Memory B cell (primary cell): ENCODE data around the gene BAHCC1.

ENCODE experiments used
- ATAC-seq: fragments of 150-1000 bp; cut with Tn5 transposase; 2 replicates; pipeline ENCODE4 v1.10.0; 2021; ENCODE audit warnings: low read depth, mild to moderate bottlenecking, moderate library complexity
- DNase-seq, 2 donors: peaks; one replicate each; pipeline ENCODE4 v3.0.0; 2022; ENCODE audit warnings: low spot score in 2 of 2
- H3K27ac Mint-ChIP-seq: one replicate; pipeline ENCODE4 v1.8.0; 2022; ENCODE audit warnings: mild to moderate bottlenecking, moderate library complexity, mixed read lengths
- H3K27me3 Mint-ChIP-seq: one replicate; pipeline ENCODE4 v1.8.0; 2022; ENCODE audit warnings: mixed read lengths
- H3K36me3 Mint-ChIP-seq: one replicate; pipeline ENCODE4 v1.8.0; 2022; ENCODE audit warnings: mild to moderate bottlenecking, mixed read lengths
- H3K4me1 Mint-ChIP-seq: one replicate; pipeline ENCODE4 v1.8.0; 2022; ENCODE audit warnings: mixed read lengths
- H3K4me3 Mint-ChIP-seq: one replicate; pipeline ENCODE4 v1.8.0; 2022; ENCODE audit warnings: mild to moderate bottlenecking, moderate library complexity, mixed read lengths
- H3K9me3 Mint-ChIP-seq: one replicate; pipeline ENCODE4 v1.8.0; 2022; ENCODE audit warnings: mixed read lengths

Gene BAHCC1

GRCh38 chr17:81470944-81471817, 75.9 kb downstream of the BAHCC1 start:
- Mint-ChIP-seq H3K9me3 (no peaks in the 10 kb centered on the region), H3K36me3 (no peaks in the 10 kb centered on the region), H3K4me3 (no peak overlapping the region), H3K4me1 (no peaks in the 10 kb centered on the region), H3K27ac (no peak overlapping the region), H3K27me3 (peaks cover 3% of the 10 kb centered on the region)
- ATAC-seq = no peak
- no peak for DNase-seq

GRCh38 chr17:81471818-81472456, 76.7 kb downstream of the BAHCC1 start:
- peaks cover 3% of the 10 kb centered on the region for H3K27me3 Mint-ChIP-seq
- H3K4me3 Mint-ChIP-seq = no peak overlapping the region
- H3K9me3 Mint-ChIP-seq = no peaks in the 10 kb centered on the region
- no peak overlapping the region for H3K27ac Mint-ChIP-seq
- no peak for DNase-seq
- no peak for ATAC-seq
- H3K4me1 Mint-ChIP-seq = no peaks in the 10 kb centered on the region
- H3K36me3 Mint-ChIP-seq = no peaks in the 10 kb centered on the region

- no peaks in the 10 kb centered on the region for H3K9me3 Mint-ChIP-seq
Measured at GRCh38 chr17:81473019-81473418, 77.8 kb downstream of the BAHCC1 start.

GRCh38 chr17:81474958-81475357, 79.7 kb downstream of the BAHCC1 start:
- peaks cover 10% of the 10 kb centered on the region for H3K27me3 Mint-ChIP-seq
- no peaks in the 10 kb centered on the region for H3K36me3 Mint-ChIP-seq
- H3K4me3 Mint-ChIP-seq = no peak overlapping the region
- no peak for DNase-seq
- no peaks in the 10 kb centered on the region for H3K4me1 Mint-ChIP-seq
- H3K27ac Mint-ChIP-seq = no peak overlapping the region
- H3K9me3 Mint-ChIP-seq = no peaks in the 10 kb centered on the region
- no peak for ATAC-seq

More at GRCh38 chr17:81473019-81473418, 77.8 kb downstream of the BAHCC1 start:
- Mint-ChIP-seq H3K36me3 (no peaks in the 10 kb centered on the region), H3K27me3 (peaks cover 5% of the 10 kb centered on the region), H3K4me3 (no peak overlapping the region), H3K4me1 (no peaks in the 10 kb centered on the region), H3K27ac (no peak overlapping the region)
- ATAC-seq (no peak), DNase-seq (no peak)

- peaks cover 17% of the 10 kb centered on the region for H3K27me3 Mint-ChIP-seq
- H3K36me3 Mint-ChIP-seq = no peaks in the 10 kb centered on the region
- no peaks in the 10 kb centered on the region for H3K9me3 Mint-ChIP-seq
- H3K4me1 Mint-ChIP-seq = no peaks in the 10 kb centered on the region
- no peak for ATAC-seq
- no peak overlapping the region for H3K27ac Mint-ChIP-seq
- H3K4me3 Mint-ChIP-seq = no peak overlapping the region
- DNase-seq = no peak
Measured at GRCh38 chr17:81476097-81476496, 80.8 kb downstream of the BAHCC1 start.

- no peaks in the 10 kb centered on the region for H3K9me3 Mint-ChIP-seq
- no peak overlapping the region for H3K27ac Mint-ChIP-seq
Measured at GRCh38 chr17:81476635-81477034, 81.4 kb downstream of the BAHCC1 start.

GRCh38 chr17:81477173-81477572, 81.9 kb downstream of the BAHCC1 start:
- Mint-ChIP-seq H3K4me1 (peaks cover 3% of the 10 kb centered on the region), H3K4me3 (no peak overlapping the region), H3K27ac (no peak overlapping the region), H3K36me3 (no peaks in the 10 kb centered on the region), H3K9me3 (no peaks in the 10 kb centered on the region), H3K27me3 (peaks cover 22% of the 10 kb centered on the region)
- DNase-seq = no peak
- ATAC-seq = no peak

More at GRCh38 chr17:81476635-81477034, 81.4 kb downstream of the BAHCC1 start:
- Mint-ChIP-seq H3K4me1 (peaks cover under 1% of the 10 kb centered on the region), H3K27me3 (peaks cover 17% of the 10 kb centered on the region), H3K36me3 (no peaks in the 10 kb centered on the region), H3K4me3 (no peak overlapping the region)
- ATAC-seq (no peak), DNase-seq (no peak)

GRCh38 chr17:81478119-81478518, 82.9 kb downstream of the BAHCC1 start:
- H3K9me3 Mint-ChIP-seq = no peaks in the 10 kb centered on the region
- no peak overlapping the region for H3K27ac Mint-ChIP-seq
- no peak overlapping the region for H3K4me3 Mint-ChIP-seq
- H3K36me3 Mint-ChIP-seq = no peaks in the 10 kb centered on the region
- DNase-seq (no peak), ATAC-seq (no peak)
- H3K4me1 Mint-ChIP-seq = peaks cover 9% of the 10 kb centered on the region
- peaks cover 22% of the 10 kb centered on the region for H3K27me3 Mint-ChIP-seq

GRCh38 chr17:81479175-81480071, 84.2 kb downstream of the BAHCC1 start:
- ATAC-seq = no peak
- Mint-ChIP-seq H3K27me3 (peaks cover 19% of the 10 kb centered on the region), H3K4me3 (no peak overlapping the region), H3K4me1 (peaks cover 9% of the 10 kb centered on the region), H3K27ac (no peak overlapping the region), H3K9me3 (no peaks in the 10 kb centered on the region), H3K36me3 (no peaks in the 10 kb centered on the region)
- no peak for DNase-seq

GRCh38 chr17:81480140-81481072, 85.1 kb downstream of the BAHCC1 start:
- DNase-seq = no peak
- peaks cover 9% of the 10 kb centered on the region for H3K4me1 Mint-ChIP-seq
- no peak overlapping the region for H3K4me3 Mint-ChIP-seq
- H3K9me3 Mint-ChIP-seq = no peaks in the 10 kb centered on the region
- H3K27me3 Mint-ChIP-seq = peaks cover 19% of the 10 kb centered on the region
- peak overlapping the region; percentile 35 for H3K27ac Mint-ChIP-seq
- ATAC-seq = no peak
- H3K36me3 Mint-ChIP-seq = no peaks in the 10 kb centered on the region

- Mint-ChIP-seq H3K4me3 (peak overlapping the region; percentile 63), H3K9me3 (no peaks in the 10 kb centered on the region), H3K27ac (peak overlapping the region; percentile 35), H3K36me3 (no peaks in the 10 kb centered on the region), H3K27me3 (peaks cover 23% of the 10 kb centered on the region), H3K4me1 (peaks cover 9% of the 10 kb centered on the region)
- ATAC-seq (no peak), DNase-seq (peak in 1 of 2 donors; percentile 36)
Measured at GRCh38 chr17:81481073-81481799, 86.0 kb downstream of the BAHCC1 start.

- H3K4me3 Mint-ChIP-seq = peak overlapping the region; percentile 63
- no peak overlapping the region for H3K27ac Mint-ChIP-seq
- ATAC-seq = no peak
- H3K4me1 Mint-ChIP-seq = peaks cover 9% of the 10 kb centered on the region
- H3K36me3 Mint-ChIP-seq = no peaks in the 10 kb centered on the region
- peaks cover 23% of the 10 kb centered on the region for H3K27me3 Mint-ChIP-seq
- no peaks in the 10 kb centered on the region for H3K9me3 Mint-ChIP-seq
- DNase-seq = no peak
Measured at GRCh38 chr17:81481815-81482505, 86.7 kb downstream of the BAHCC1 start.
